HG03159 (cell line): ENCODE measurements around the gene ARID3B.

Experiments
- ATAC-seq: cut with Tn5 transposase; IDR thresholded peaks from one replicate; pipeline ENCODE4 v1.9.1; 2021; ENCODE audit warnings: mild to moderate bottlenecking, moderate library complexity; ENCODE audit not compliant: unreplicated experiment

Gene ARID3B

GRCh38 chr15:74603026-74603788 is 62.2 kb downstream of the ARID3B start:
- no peak for ATAC-seq

GRCh38 chr15:74603789-74604705 is 63.0 kb downstream of the ARID3B start:
- no peak for ATAC-seq

GRCh38 chr15:74604983-74605794 is 64.2 kb downstream of the ARID3B start:
- ATAC-seq, result no peak

- no peak for ATAC-seq
These were observed 64.8 kb downstream of the ARID3B start for GRCh38 chr15:74605795-74606150.

GRCh38 chr15:74608786-74609185 is 67.8 kb downstream of the ARID3B start:
- ATAC-seq, result no peak

GRCh38 chr15:74609938-74610301 is 68.9 kb downstream of the ARID3B start:
- no peak for ATAC-seq

- ATAC-seq, result no peak
These were observed 69.4 kb downstream of the ARID3B start for GRCh38 chr15:74610302-74610951.

- ATAC-seq, result no peak
These were observed 70.3 kb downstream of the ARID3B start for GRCh38 chr15:74611341-74611740.

GRCh38 chr15:74611834-74612233 is 70.8 kb downstream of the ARID3B start:
- no peak for ATAC-seq

- ATAC-seq, result no peak
These were observed 71.7 kb downstream of the ARID3B start for GRCh38 chr15:74612677-74613076.

- no peak for ATAC-seq
These were observed 72.3 kb downstream of the ARID3B start for GRCh38 chr15:74613089-74613952.

- ATAC-seq, result no peak
These were observed 73.1 kb downstream of the ARID3B start for GRCh38 chr15:74613953-74614743.

GRCh38 chr15:74614744-74615507 is 73.9 kb downstream of the ARID3B start:
- peak; percentile 45 for ATAC-seq

GRCh38 chr15:74615508-74616365 is 74.7 kb downstream of the ARID3B start, which contains the start of gene CLK3:
Gene CLK3, plus strand, starts transcription at chr15:74615836. Its CDS starts 3,361 bp downstream, at chr15:74619197.
- peak; percentile 75 for ATAC-seq

GRCh38 chr15:74616366-74616939 is 75.4 kb downstream of the ARID3B start:
- no peak for ATAC-seq

GRCh38 chr15:74616996-74617395 is 76.0 kb downstream of the ARID3B start:
- no peak for ATAC-seq
